GM12878 (cell line): ENCODE measurements around the gene PABPC1L. TPM values are rescaled to one million over a fixed set of nuclear protein-coding genes. Genes with fewer than 3 reads are reported as not detected.

ENCODE experiments used
- ATAC-seq: fragments of 200-7000 bp; cut with Tn5 transposase; 3 replicates; pipeline ENCODE4 v1.9.1; 2020; ENCODE audit warnings: mild to moderate bottlenecking, moderate library complexity
- BruUV-seq: library from RNA; stranded (reverse); fragments of 400-500 nt; replicated peaks from 2 replicates; lab custom pipeline; 2021; lab: Mats Ljungman, UMichigan
- CTCF ChIA-PET: fragments of 300-600 bp; sonication (Branson Sonifier 250); formaldehyde crosslinking; extraction: SDS; loops from one replicate; lab custom pipeline; 2021; ENCODE audit warnings: inconsistent platforms; lab: Yijun Ruan, JAX
- POLR2A ChIA-PET: fragments of 350-600 bp; formaldehyde crosslinking; extraction: SDS; loops from one replicate; lab custom pipeline; 2021; ENCODE audit warnings: inconsistent platforms; lab: Charles Lee
- RAD21 ChIA-PET: fragments of 300-600 bp; sonication (Branson Sonifier 250); formaldehyde crosslinking; loops from one replicate; lab custom pipeline; 2023; ENCODE audit warnings: antibody characterized with exemption; ENCODE audit not compliant: unreplicated experiment; lab: Charles Lee
- SMC1A ChIA-PET: fragments of 300-600 bp; sonication (Branson Sonifier 250); formaldehyde crosslinking; loops from one replicate; lab custom pipeline; 2023; ENCODE audit not compliant: unreplicated experiment, uncharacterized antibody; lab: Charles Lee
- DNase-seq: peaks from one replicate; pipeline ENCODE4 v3.0.0-alpha.2; 2011; ENCODE audit warnings: low read depth, low spot score
- FAIRE-seq: peaks from 3 replicates; lab custom pipeline; 2011; peaks lifted over from hg19 to GRCh38; lab: Jason Lieb, UNC
- H2AFZ ChIP-seq: 2 replicates; pipeline ENCODE4 v1.6.0; 2011; ENCODE audit warnings: low read depth, low read length, control low read depth; ENCODE audit not compliant: control insufficient read depth
- H3K27ac ChIP-seq: 2 replicates; pipeline ENCODE4 v1.5.1; 2011; ENCODE audit warnings: control low read depth; ENCODE audit not compliant: control insufficient read depth, insufficient read depth
- H3K27me3 ChIP-seq, 2 experiments: replicated peaks in 1 of 2; 2 replicates each; pipeline versions ENCODE4 v1.6.0 to v1.6.1; 2011; ENCODE audit warnings: low read length in 1 of 2; ENCODE audit not compliant: control insufficient read depth in 2 of 2, insufficient read depth in 2 of 2
- H3K36me3 ChIP-seq, 2 experiments: 2 replicates each; pipeline ENCODE4 v1.5.1; 2011; ENCODE audit warnings: low read length in 1 of 2; ENCODE audit not compliant: control insufficient read depth in 2 of 2, insufficient read depth in 2 of 2
- H3K4me1 ChIP-seq: 2 replicates; pipeline ENCODE4 v1.6.1; 2011; ENCODE audit warnings: mild to moderate bottlenecking, low read length, moderate library complexity, mixed read lengths; ENCODE audit not compliant: control insufficient read depth, insufficient read depth
- H3K4me2 ChIP-seq: 2 replicates; pipeline ENCODE4 v1.6.0; 2011; ENCODE audit warnings: control low read depth; ENCODE audit not compliant: control insufficient read depth, insufficient read depth
- H3K4me3 ChIP-seq: fragments of 200-600 bp; sonication (generic); 2 replicates; pipeline ENCODE4 v1.5.1; 2016
- H3K79me2 ChIP-seq: 2 replicates; pipeline ENCODE4 v1.6.0; 2011; ENCODE audit warnings: low read length; ENCODE audit not compliant: control insufficient read depth, insufficient read depth
- H3K9ac ChIP-seq: 2 replicates; pipeline ENCODE4 v1.8.0; 2011; ENCODE audit warnings: low read length, control low read depth, mixed read lengths; ENCODE audit not compliant: control insufficient read depth, insufficient read depth
- H3K9me3 ChIP-seq: replicated peaks from 3 replicates; pipeline ENCODE4 v1.5.1; 2011; ENCODE audit warnings: mild to moderate bottlenecking, low read length; ENCODE audit not compliant: control insufficient read depth, insufficient read depth
- H4K20me1 ChIP-seq: 2 replicates; pipeline ENCODE4 v1.6.0; 2011; ENCODE audit not compliant: control insufficient read depth, insufficient read depth
- E2F4 ChIP-seq: IDR thresholded peaks from 2 replicates; pipeline ENCODE4 v1.6.1; 2012; ENCODE audit warnings: low read depth, low read length, improper control_type of control experiment
- TAF1 ChIP-seq: IDR thresholded peaks from 2 replicates; pipeline ENCODE4 v1.6.1; 2011; ENCODE audit warnings: mild to moderate bottlenecking, low read depth, low read length, borderline replicate concordance
- ZNF274 ChIP-seq: IDR thresholded peaks from one replicate; pipeline ENCODE4 v1.8.0; 2011; ENCODE audit not compliant: insufficient read length, insufficient read depth
- WGBS: methylation state at CpG from one replicate; pipeline ENCODE4 v1.1.6; 2016; ENCODE audit warnings: low lambda C conversion rate; ENCODE audit not compliant: insufficient replicate concordance, insufficient coverage; ENCODE audit errors: missing lambda C conversion rate; 5-methylcytosine and 5-hydroxymethylcytosine counted together
- in situ Hi-C: fragments of 300-500 bp; cut with MboI; formaldehyde crosslinking; loops from 9 replicates; pipeline ENCODE4 v1.14.3; 2018; ENCODE audit warnings: mixed read lengths
- intact Hi-C: fragments of 100-400 bp; cut with micrococcal nuclease; formaldehyde crosslinking; loops from one replicate; pipeline ENCODE4 v1.14.2; 2022; ENCODE audit not compliant: unreplicated experiment
- polyA plus RNA-seq, 11 experiments: library from polyadenylated mRNA; depleted of rRNA in 4 of 11; unstranded in 6 of 11; stranded (reverse) in 5 of 11; fragments of >200 nt; fragmentation: Nextera tagmentation in 4 of 11; fragmentation: Illumina TruSeq in 1 of 11; extraction: Ambion mirVana in 4 of 11; extraction: Trizol in 1 of 11; gene quantifications; 1 replicate in 1 of 11; 2 replicates in 10 of 11; pipeline versions ENCODE4 v1.2.1 to v1.2.3, GENCODE V29; 2011 to 2016; ENCODE audit warnings: inconsistent platforms in 2 of 11, missing spikeins in 2 of 11, low read depth in 1 of 11
- total RNA-seq, 4 experiments: library from RNA; depleted of rRNA in 3 of 4; stranded (reverse); fragments of >200 nt in 3 of 4; fragmentation: Illumina TruSeq in 1 of 4; extraction: Trizol in 1 of 4; gene quantifications; 2 replicates each; pipeline versions ENCODE4 v1.2.1 to v1.2.3, GENCODE V29; 2013 to 2021

The PABPC1L gene
- total and polyA plus RNA-seq, 10 of the 15 experiments (the other 5 are each of a cell fraction or from before 2014, with no cell fraction given), result 6.1 to 66.8 (median 11.9) TPM

GRCh38 chr20:44887466-44887865 is 22.4 kb upstream of the PABPC1L start:
- no peak for FAIRE-seq

More at GRCh38 chr20:44887466-44887865, 22.4 kb upstream of the PABPC1L start:
- SMC1A ChIA-PET, result interaction anchor here (0.9 to 2.2 kb wide), 5 partner anchors 10 to 163 kb away, joined by 3 to 10 read pairs (median 4); no protein-coding TSS in a partner anchor
- no peaks in the 10 kb centered on the region for H3K9me3 ChIP-seq
- peaks cover 72% of the 10 kb centered on the region for H3K79me2 ChIP-seq
- H3K9ac ChIP-seq, result peak overlapping the region; percentile 51; the same call in 1 of the 2 replicates
- H4K20me1 ChIP-seq, result peaks cover 10% of the 10 kb centered on the region
- in situ Hi-C loops, result no loop called here
- peak overlapping the region; percentile 97 for H3K4me3 ChIP-seq
- intact Hi-C loops, result no loop called here
- TF ChIP-seq TAF1, result no peak
- no peak for TF ChIP-seq ZNF274
- no peak for TF ChIP-seq E2F4
- TF ChIP-seq, all 136 proteins: peak for 0
- ChIA-PET RAD21 (interaction anchor here (0.6 to 1.8 kb wide), 2 partner anchors 22 to 415 kb away, joined by 3 to 6 read pairs; partner anchors contain the start of gene PABPC1L), CTCF (interaction anchor here (0.7 to 1.9 kb wide), 9 partner anchors 8 to 410 kb away, joined by 3 to 11 read pairs (median 4); partner anchors contain the start of gene PABPC1L), POLR2A (interaction anchor here (1.0 to 2.1 kb wide), 5 partner anchors 13 to 80 kb away, joined by 3 to 6 read pairs (median 4); partner anchors contain the start of genes STK4 and TOMM34)
- H3K4me2 ChIP-seq, result peak overlapping the region; percentile 95
- DNase-seq (no peak), ATAC-seq (no peak)
- no peak overlapping the region for H2AFZ ChIP-seq
- peaks cover 17% of the 10 kb centered on the region for H3K4me1 ChIP-seq
- peaks cover 0 to 16% of the 10 kb centered on the region in 2 experiments; a peak in 2 of 4 replicates for H3K36me3 ChIP-seq
- no peaks in the 10 kb centered on the region for H3K27me3 ChIP-seq
- H3K27ac ChIP-seq, result 0 out of 2 replicates have a peak overlapping the region, but pooled peaks have one; percentile 13
- no TSS peak for BruUV-seq
- 38% methylated on average over 4 of the region's 4 CpGs for WGBS
